GM12878 (cell line): Measurements from ENCODE around the gene AMPD2.

ENCODE experiments used
- CBFB ChIP-seq: IDR thresholded peaks from 2 replicates; pipeline ENCODE4 v1.6.1; 2016; ENCODE audit warnings: antibody characterized with exemption, low read depth
- ELK1 ChIP-seq: IDR thresholded peaks from 2 replicates; pipeline ENCODE4 v1.6.1; 2012; ENCODE audit warnings: low read depth, low read length, improper control_type of control experiment
- EP300 ChIP-seq, 2 experiments: fragments of 150-350 bp in 1 of 2; IDR thresholded peaks; 2 replicates each; pipeline ENCODE4 v1.6.1; 2011 to 2012; ENCODE audit warnings: low read depth in 2 of 2, low read length in 2 of 2, borderline replicate concordance in 1 of 2, improper control_type of control experiment in 1 of 2, inconsistent platforms in 1 of 2; ENCODE audit not compliant: control insufficient read depth in 1 of 2
- EZH2 ChIP-seq: IDR thresholded peaks from 2 replicates; pipeline ENCODE4 v1.6.1; 2012; ENCODE audit warnings: low read depth, mild to moderate bottlenecking, control low read depth, inconsistent platforms, low read length, borderline replicate concordance; ENCODE audit not compliant: control insufficient read depth
- POLR2A ChIP-seq: IDR thresholded peaks from 2 replicates; pipeline ENCODE4 v1.6.1; 2011; ENCODE audit warnings: low read depth, mild to moderate bottlenecking, low read length
- SREBF2 ChIP-seq: IDR thresholded peaks from 2 replicates; pipeline ENCODE4 v1.6.1; 2012; ENCODE audit warnings: mild to moderate bottlenecking, low read length
- TF ChIP-seq, protein P1 (sequence below), 3 experiments: IDR thresholded peaks in 2 of 3; conservative IDR thresholded peaks in 1 of 3; 2 replicates each; pipeline ENCODE4 v1.5.1; 2011; ENCODE audit warnings: low read depth in 3 of 3, low read length in 3 of 3, mild to moderate bottlenecking in 3 of 3, control low read depth in 2 of 3, moderate library complexity in 2 of 3, inconsistent platforms in 1 of 3, mixed read lengths in 1 of 3; ENCODE audit not compliant: control insufficient read depth in 2 of 3, insufficient read depth in 1 of 3; ENCODE audit errors: extremely low read depth in 1 of 3
- TF ChIP-seq, protein P2 (sequence below): IDR thresholded peaks from 2 replicates; pipeline ENCODE4 v1.6.1; 2012; ENCODE audit warnings: mild to moderate bottlenecking, low read depth, low read length

DNA sequence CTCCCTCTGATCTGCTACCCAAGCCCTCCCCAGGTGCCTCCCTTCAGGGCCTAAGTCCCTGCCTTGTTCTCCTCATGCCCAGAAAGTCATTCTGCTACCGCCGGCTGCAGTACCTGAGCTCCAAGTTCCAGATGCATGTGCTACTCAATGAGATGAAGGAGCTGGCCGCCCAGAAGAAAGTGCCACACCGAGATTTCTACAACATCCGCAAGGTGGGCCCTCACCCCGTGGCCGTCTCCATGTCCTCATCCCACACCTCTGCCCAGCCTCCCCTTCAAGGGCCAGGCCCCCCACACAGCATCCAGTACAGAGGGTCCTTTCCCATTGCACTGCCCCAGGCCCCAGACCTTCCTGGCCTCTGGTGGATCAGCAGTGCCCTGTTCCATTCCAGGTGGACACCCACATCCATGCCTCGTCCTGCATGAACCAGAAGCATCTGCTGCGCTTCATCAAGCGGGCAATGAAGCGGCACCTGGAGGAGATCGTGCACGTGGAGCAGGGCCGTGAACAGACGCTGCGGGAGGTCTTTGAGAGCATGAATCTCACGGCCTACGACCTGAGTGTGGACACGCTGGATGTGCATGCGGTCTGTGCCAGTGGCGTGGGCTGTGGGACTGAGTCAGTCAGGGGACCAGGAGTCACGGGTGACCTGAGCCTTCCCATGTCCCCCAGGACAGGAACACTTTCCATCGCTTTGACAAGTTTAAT, 8.2 kb downstream of the AMPD2 start:
- TF ChIP-seq EP300 (IDR thresholded peaks at IDR 0.05; ENCODE audit: borderline replicate concordance in 1 of 2, control insufficient read depth in 1 of 2, low read depth in 2 of 2, low read length in 2 of 2) (no peak), CBFB (no peak), EZH2 (no peak), SREBF2 (no peak), POLR2A (no peak), ELK1 (no peak)
- TF ChIP-seq, protein P1, sequence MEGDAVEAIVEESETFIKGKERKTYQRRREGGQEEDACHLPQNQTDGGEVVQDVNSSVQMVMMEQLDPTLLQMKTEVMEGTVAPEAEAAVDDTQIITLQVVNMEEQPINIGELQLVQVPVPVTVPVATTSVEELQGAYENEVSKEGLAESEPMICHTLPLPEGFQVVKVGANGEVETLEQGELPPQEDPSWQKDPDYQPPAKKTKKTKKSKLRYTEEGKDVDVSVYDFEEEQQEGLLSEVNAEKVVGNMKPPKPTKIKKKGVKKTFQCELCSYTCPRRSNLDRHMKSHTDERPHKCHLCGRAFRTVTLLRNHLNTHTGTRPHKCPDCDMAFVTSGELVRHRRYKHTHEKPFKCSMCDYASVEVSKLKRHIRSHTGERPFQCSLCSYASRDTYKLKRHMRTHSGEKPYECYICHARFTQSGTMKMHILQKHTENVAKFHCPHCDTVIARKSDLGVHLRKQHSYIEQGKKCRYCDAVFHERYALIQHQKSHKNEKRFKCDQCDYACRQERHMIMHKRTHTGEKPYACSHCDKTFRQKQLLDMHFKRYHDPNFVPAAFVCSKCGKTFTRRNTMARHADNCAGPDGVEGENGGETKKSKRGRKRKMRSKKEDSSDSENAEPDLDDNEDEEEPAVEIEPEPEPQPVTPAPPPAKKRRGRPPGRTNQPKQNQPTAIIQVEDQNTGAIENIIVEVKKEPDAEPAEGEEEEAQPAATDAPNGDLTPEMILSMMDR (IDR thresholded peaks at IDR 0.05 in 2 of 3, conservative IDR thresholded peaks at IDR 0.05 in 1 of 3; ENCODE audit: control insufficient read depth in 2 of 3, extremely low read depth in 1 of 3, insufficient read depth in 1 of 3, low read depth in 3 of 3, low read length in 3 of 3) = no peak
- TF ChIP-seq, protein P2, sequence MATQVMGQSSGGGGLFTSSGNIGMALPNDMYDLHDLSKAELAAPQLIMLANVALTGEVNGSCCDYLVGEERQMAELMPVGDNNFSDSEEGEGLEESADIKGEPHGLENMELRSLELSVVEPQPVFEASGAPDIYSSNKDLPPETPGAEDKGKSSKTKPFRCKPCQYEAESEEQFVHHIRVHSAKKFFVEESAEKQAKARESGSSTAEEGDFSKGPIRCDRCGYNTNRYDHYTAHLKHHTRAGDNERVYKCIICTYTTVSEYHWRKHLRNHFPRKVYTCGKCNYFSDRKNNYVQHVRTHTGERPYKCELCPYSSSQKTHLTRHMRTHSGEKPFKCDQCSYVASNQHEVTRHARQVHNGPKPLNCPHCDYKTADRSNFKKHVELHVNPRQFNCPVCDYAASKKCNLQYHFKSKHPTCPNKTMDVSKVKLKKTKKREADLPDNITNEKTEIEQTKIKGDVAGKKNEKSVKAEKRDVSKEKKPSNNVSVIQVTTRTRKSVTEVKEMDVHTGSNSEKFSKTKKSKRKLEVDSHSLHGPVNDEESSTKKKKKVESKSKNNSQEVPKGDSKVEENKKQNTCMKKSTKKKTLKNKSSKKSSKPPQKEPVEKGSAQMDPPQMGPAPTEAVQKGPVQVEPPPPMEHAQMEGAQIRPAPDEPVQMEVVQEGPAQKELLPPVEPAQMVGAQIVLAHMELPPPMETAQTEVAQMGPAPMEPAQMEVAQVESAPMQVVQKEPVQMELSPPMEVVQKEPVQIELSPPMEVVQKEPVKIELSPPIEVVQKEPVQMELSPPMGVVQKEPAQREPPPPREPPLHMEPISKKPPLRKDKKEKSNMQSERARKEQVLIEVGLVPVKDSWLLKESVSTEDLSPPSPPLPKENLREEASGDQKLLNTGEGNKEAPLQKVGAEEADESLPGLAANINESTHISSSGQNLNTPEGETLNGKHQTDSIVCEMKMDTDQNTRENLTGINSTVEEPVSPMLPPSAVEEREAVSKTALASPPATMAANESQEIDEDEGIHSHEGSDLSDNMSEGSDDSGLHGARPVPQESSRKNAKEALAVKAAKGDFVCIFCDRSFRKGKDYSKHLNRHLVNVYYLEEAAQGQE = no peak
